Activated T-cell treated with anti-CD3 and anti-CD28 coated beads, Interleukin-2, amount 50 U/mL, for 72 hours (primary cell): ENCODE results near the gene TBC1D14. TPM values are rescaled to one million over a fixed set of nuclear protein-coding genes. Genes with fewer than 3 reads are reported as not detected.

ENCODE experiments used
- ATAC-seq, 2 donors: fragments of 150-1000 bp; cut with Tn5 transposase; replicated peaks in 1 of 2; 2 replicates each; pipeline ENCODE4 v1.10.0; 2021; ENCODE audit warnings: moderate library complexity in 2 of 2, mild to moderate bottlenecking in 1 of 2
- DNase-seq, 2 donors: peaks; one replicate each; pipeline ENCODE4 v3.0.0; 2021 to 2022; ENCODE audit warnings: mixed read lengths in 1 of 2
- H3K27ac Mint-ChIP-seq: one replicate; pipeline ENCODE4 v1.8.0; 2022; ENCODE audit warnings: mild to moderate bottlenecking, moderate library complexity, mixed read lengths
- H3K27me3 Mint-ChIP-seq: one replicate; pipeline ENCODE4 v1.8.0; 2022; ENCODE audit warnings: low read depth, mixed read lengths
- H3K36me3 Mint-ChIP-seq, 2 donors: one replicate each; pipeline ENCODE4 v1.8.0; 2022; ENCODE audit warnings: mixed read lengths in 2 of 2, mild to moderate bottlenecking in 1 of 2; ENCODE audit not compliant: insufficient read depth in 2 of 2
- H3K4me1 Mint-ChIP-seq: one replicate; pipeline ENCODE4 v1.8.0; 2022; ENCODE audit warnings: low read depth, mixed read lengths
- H3K4me3 Mint-ChIP-seq, 2 donors: one replicate each; pipeline ENCODE4 v1.8.0; 2022; ENCODE audit warnings: mild to moderate bottlenecking in 2 of 2, mixed read lengths in 2 of 2, moderate library complexity in 2 of 2
- H3K9me3 Mint-ChIP-seq, 2 donors: one replicate each; pipeline ENCODE4 v1.8.0; 2022; ENCODE audit warnings: mixed read lengths in 2 of 2
- total RNA-seq, 2 donors: library from RNA; stranded (reverse); gene quantifications; one replicate each; pipeline ENCODE4 v1.2.3, GENCODE V29; 2022

The TBC1D14 gene
- total RNA-seq, 2 donors from 2014 or later = 26.5 to 32.4 TPM

- ATAC-seq (no peak), DNase-seq (no peak)
- Mint-ChIP-seq H3K36me3 (no peaks in the 10 kb centered on the region), H3K27me3 (no peaks in the 10 kb centered on the region), H3K27ac (peak overlapping the region; percentile 27), H3K4me3 (no peak overlapping the region), H3K9me3 (no peaks in the 10 kb centered on the region), H3K4me1 (peaks cover 6% of the 10 kb centered on the region)
Measured at GRCh38 chr4:6957148-6957520, 47.5 kb downstream of the TBC1D14 start.

GRCh38 chr4:6957994-6958393, 48.4 kb downstream of the TBC1D14 start:
- ATAC-seq (no peak), DNase-seq (no peak)
- Mint-ChIP-seq H3K27me3 (no peaks in the 10 kb centered on the region), H3K27ac (no peak overlapping the region), H3K4me1 (peaks cover 6% of the 10 kb centered on the region), H3K36me3 (no peaks in the 10 kb centered on the region), H3K9me3 (no peaks in the 10 kb centered on the region), H3K4me3 (no peak overlapping the region)

- no peaks in the 10 kb centered on the region for H3K9me3 Mint-ChIP-seq
- no peak for DNase-seq
- H3K27ac Mint-ChIP-seq = no peak overlapping the region
- peaks cover 11% of the 10 kb centered on the region for H3K4me1 Mint-ChIP-seq
- no peaks in the 10 kb centered on the region for H3K36me3 Mint-ChIP-seq
- no peak overlapping the region for H3K4me3 Mint-ChIP-seq
- H3K27me3 Mint-ChIP-seq = no peaks in the 10 kb centered on the region
- ATAC-seq = no peak
Measured at GRCh38 chr4:6959261-6959660, 49.6 kb downstream of the TBC1D14 start.

- ATAC-seq (no peak), DNase-seq (no peak)
- Mint-ChIP-seq H3K27me3 (no peaks in the 10 kb centered on the region), H3K4me3 (no peak overlapping the region), H3K27ac (no peak overlapping the region), H3K9me3 (no peaks in the 10 kb centered on the region), H3K4me1 (peaks cover 20% of the 10 kb centered on the region), H3K36me3 (no peaks in the 10 kb centered on the region)
Measured at GRCh38 chr4:6960154-6960553, 50.5 kb downstream of the TBC1D14 start.

- Mint-ChIP-seq H3K4me3 (no peak overlapping the region), H3K9me3 (no peaks in the 10 kb centered on the region), H3K27me3 (no peaks in the 10 kb centered on the region), H3K4me1 (peaks cover 25% of the 10 kb centered on the region), H3K36me3 (no peaks in the 10 kb centered on the region), H3K27ac (no peak overlapping the region)
- no peak for DNase-seq
- no peak for ATAC-seq
Measured at GRCh38 chr4:6960628-6961412, 51.2 kb downstream of the TBC1D14 start.

- Mint-ChIP-seq H3K36me3 (no peaks in the 10 kb centered on the region), H3K4me3 (no peak overlapping the region), H3K4me1 (peaks cover 29% of the 10 kb centered on the region), H3K9me3 (no peaks in the 10 kb centered on the region), H3K27ac (no peak overlapping the region), H3K27me3 (no peaks in the 10 kb centered on the region)
- DNase-seq = no peak
- ATAC-seq = no peak
Measured at GRCh38 chr4:6961496-6962210, 52.0 kb downstream of the TBC1D14 start.

- H3K27ac Mint-ChIP-seq = no peak overlapping the region
- H3K4me3 Mint-ChIP-seq = no peak overlapping the region
- H3K9me3 Mint-ChIP-seq = no peaks in the 10 kb centered on the region
- H3K36me3 Mint-ChIP-seq = no peaks in the 10 kb centered on the region
- no peaks in the 10 kb centered on the region for H3K27me3 Mint-ChIP-seq
- DNase-seq (no peak), ATAC-seq (no peak)
- peaks cover 29% of the 10 kb centered on the region for H3K4me1 Mint-ChIP-seq
Measured at GRCh38 chr4:6962211-6963041, 52.8 kb downstream of the TBC1D14 start.

GRCh38 chr4:6963139-6963611, 53.5 kb downstream of the TBC1D14 start:
- DNase-seq = no peak
- Mint-ChIP-seq H3K4me3 (no peak overlapping the region), H3K4me1 (peaks cover 29% of the 10 kb centered on the region), H3K27ac (no peak overlapping the region), H3K9me3 (no peaks in the 10 kb centered on the region), H3K27me3 (no peaks in the 10 kb centered on the region), H3K36me3 (no peaks in the 10 kb centered on the region)
- no peak for ATAC-seq

GRCh38 chr4:6964858-6965257, 55.2 kb downstream of the TBC1D14 start:
- H3K27ac Mint-ChIP-seq = peak overlapping the region; percentile 36
- DNase-seq (no peak), ATAC-seq (no peak)
- H3K4me3 Mint-ChIP-seq = peak overlapping the region in 1 of 2 donors; percentile 35
- H3K36me3 Mint-ChIP-seq = no peaks in the 10 kb centered on the region
- H3K4me1 Mint-ChIP-seq = peaks cover 23% of the 10 kb centered on the region
- H3K27me3 Mint-ChIP-seq = no peaks in the 10 kb centered on the region
- no peaks in the 10 kb centered on the region for H3K9me3 Mint-ChIP-seq

GRCh38 chr4:6965329-6965728, 55.7 kb downstream of the TBC1D14 start:
- Mint-ChIP-seq H3K4me3 (no peak overlapping the region), H3K27ac (no peak overlapping the region), H3K27me3 (no peaks in the 10 kb centered on the region), H3K9me3 (no peaks in the 10 kb centered on the region), H3K36me3 (no peaks in the 10 kb centered on the region), H3K4me1 (peaks cover 23% of the 10 kb centered on the region)
- ATAC-seq (no peak), DNase-seq (no peak)

- ATAC-seq (no peak), DNase-seq (no peak)
- Mint-ChIP-seq H3K36me3 (no peaks in the 10 kb centered on the region), H3K4me3 (no peak overlapping the region), H3K4me1 (peaks cover 23% of the 10 kb centered on the region), H3K9me3 (no peaks in the 10 kb centered on the region), H3K27ac (no peak overlapping the region), H3K27me3 (no peaks in the 10 kb centered on the region)
Measured at GRCh38 chr4:6967846-6968340, 58.3 kb downstream of the TBC1D14 start.

- Mint-ChIP-seq H3K4me3 (no peak overlapping the region), H3K27ac (no peak overlapping the region), H3K36me3 (no peaks in the 10 kb centered on the region), H3K27me3 (no peaks in the 10 kb centered on the region), H3K4me1 (peaks cover 23% of the 10 kb centered on the region), H3K9me3 (no peaks in the 10 kb centered on the region)
- DNase-seq = no peak
- no peak for ATAC-seq
Measured at GRCh38 chr4:6968496-6968895, 58.9 kb downstream of the TBC1D14 start.
